K562 (cell line): ENCODE data around the gene PRM3. TPM values are rescaled to one million over a fixed set of nuclear protein-coding genes. Genes with fewer than 3 reads are reported as not detected.
A peak's percentile ranks its signal among the peaks of the same experiment; 100 is the strongest.

Source experiments
- ATAC-seq: fragments of 200-7000 bp; cut with Tn5 transposase; 3 replicates; pipeline ENCODE4 v1.9.1; 2020; ENCODE audit warnings: moderate library complexity
- BruUV-seq: library from RNA; stranded (reverse); fragments of 400-500 nt; replicated peaks from 2 replicates; lab custom pipeline; 2021; lab: Mats Ljungman, UMichigan
- CTCF ChIA-PET: fragments of 300-600 bp; formaldehyde crosslinking; extraction: SDS; loops from one replicate; lab custom pipeline; 2021; ENCODE audit warnings: low intra/inter-chr PET ratio; lab: Yijun Ruan, JAX
- POLR2A ChIA-PET: fragments of 300-600, 350-650 bp; sonication (Branson Sonifier 250); formaldehyde crosslinking; extraction: SDS; loops from one replicate; lab custom pipeline; 2021; ENCODE audit warnings: antibody characterized with exemption, inconsistent platforms; lab: Yijun Ruan, JAX
- DNase-seq, 4 experiments: peaks; one replicate each; pipeline versions ENCODE4 v3.0.0 to v3.0.0-alpha.2; 2011 to 2018; ENCODE audit warnings: low spot score in 3 of 4, mixed read lengths in 3 of 4; ENCODE audit errors: extremely low read depth in 1 of 4
- FAIRE-seq: peaks from 2 replicates; lab custom pipeline; 2011; peaks lifted over from hg19 to GRCh38; lab: Jason Lieb, UNC
- H2AFZ ChIP-seq: 2 replicates; pipeline ENCODE4 v1.6.0; 2011; ENCODE audit warnings: low read depth, low read length, control low read depth, inconsistent platforms
- H3K27ac ChIP-seq: fragments of 200-600 bp; 3 replicates; pipeline ENCODE4 v1.8.0; 2011; ENCODE audit warnings: low read depth, mild to moderate bottlenecking, control low read depth, inconsistent platforms, low read length, moderate library complexity, mixed read lengths; ENCODE audit errors: extremely low read depth
- H3K27me3 ChIP-seq, 2 experiments: fragments of 300-600 bp in 1 of 2; 2 replicates in 1 of 2; 3 replicates in 1 of 2; pipeline versions ENCODE4 v1.6.0 to v1.8.0; 2011; ENCODE audit warnings: inconsistent platforms in 2 of 2, low read length in 2 of 2, mild to moderate bottlenecking in 1 of 2, mixed read lengths in 1 of 2, moderate library complexity in 1 of 2; ENCODE audit not compliant: control insufficient read depth in 2 of 2, insufficient read depth in 2 of 2
- H3K36me3 ChIP-seq: fragments of 300-600 bp; 3 replicates; pipeline ENCODE4 v1.8.0; 2011; ENCODE audit warnings: mild to moderate bottlenecking, low read length, inconsistent platforms; ENCODE audit not compliant: control insufficient read depth, insufficient read depth
- H3K4me1 ChIP-seq, 2 experiments: fragments of 200-600 bp in 1 of 2; replicated peaks in 1 of 2; 2 replicates in 1 of 2; 3 replicates in 1 of 2; pipeline versions ENCODE4 v1.5.1 to v1.8.0; 2011; ENCODE audit warnings: inconsistent platforms in 2 of 2, low read length in 2 of 2, mild to moderate bottlenecking in 1 of 2, mixed read lengths in 1 of 2, moderate library complexity in 1 of 2; ENCODE audit not compliant: control insufficient read depth in 2 of 2, insufficient read depth in 2 of 2
- H3K4me2 ChIP-seq: 2 replicates; pipeline ENCODE4 v1.6.1; 2011; ENCODE audit warnings: low read length, control low read depth, inconsistent platforms, mixed read lengths; ENCODE audit not compliant: insufficient read depth
- H3K4me3 ChIP-seq: fragments of 200-600 bp; sonication (generic), shearing (Covaris generic); 2 replicates; pipeline ENCODE4 v1.5.1; 2016; ENCODE audit warnings: control low read depth, inconsistent platforms
- H3K79me2 ChIP-seq: fragments of 200-600 bp; 3 replicates; pipeline ENCODE4 v1.8.0; 2011; ENCODE audit warnings: low read length, inconsistent platforms; ENCODE audit not compliant: control insufficient read depth, insufficient read depth
- H3K9ac ChIP-seq, 2 experiments: 2 replicates each; pipeline versions ENCODE4 v1.6.0 to v1.6.1; 2011; ENCODE audit warnings: low read depth in 2 of 2, low read length in 2 of 2, control low read depth in 1 of 2, inconsistent platforms in 1 of 2, mild to moderate bottlenecking in 1 of 2, mixed read lengths in 1 of 2; ENCODE audit not compliant: insufficient read depth in 1 of 2
- H3K9me1 ChIP-seq: one replicate; pipeline ENCODE4 v1.6.0; 2011; ENCODE audit warnings: inconsistent platforms, mild to moderate bottlenecking, low read length, moderate library complexity; ENCODE audit not compliant: control insufficient read depth, insufficient read depth
- H3K9me3 ChIP-seq: replicated peaks from 2 replicates; pipeline ENCODE4 v1.5.1; 2011; ENCODE audit warnings: low read depth, low read length, inconsistent platforms; ENCODE audit not compliant: control insufficient read depth, insufficient read depth
- H4K20me1 ChIP-seq: replicated peaks from 2 replicates; pipeline ENCODE4 v1.6.1; 2011; ENCODE audit warnings: low read length, inconsistent platforms, mixed read lengths; ENCODE audit not compliant: control insufficient read depth, insufficient read depth
- CEBPB ChIP-seq: fragments of 450-650 bp; IDR thresholded peaks from 2 replicates; pipeline ENCODE4 v1.6.1; 2016; ENCODE audit warnings: missing genetic modification characterization, missing compliant biosample characterization
- CTCF ChIP-seq, 3 experiments: IDR thresholded peaks in 2 of 3; conservative IDR thresholded peaks in 1 of 3; 2 replicates each; pipeline ENCODE4 v1.5.1; 2011 to 2012; ENCODE audit warnings: low read length in 3 of 3, mild to moderate bottlenecking in 3 of 3, control low read depth in 2 of 3, improper control_type of control experiment in 1 of 3, inconsistent platforms in 1 of 3, low read depth in 1 of 3, mixed read lengths in 1 of 3, moderate library complexity in 1 of 3; ENCODE audit not compliant: insufficient read depth in 2 of 3
- IRF9 ChIP-seq: fragments of 450-650 bp; IDR thresholded peaks from 2 replicates; pipeline ENCODE4 v1.6.1; 2016; ENCODE audit warnings: missing biosample characterization, missing genetic modification characterization
- MCM5 ChIP-seq: fragments of 450-650 bp; IDR thresholded peaks from 2 replicates; pipeline ENCODE4 v1.6.1; 2016; ENCODE audit warnings: low read depth
- NR4A1 ChIP-seq, 2 experiments: fragments of 250-450 bp in 1 of 2; fragments of 450-650 bp in 1 of 2; sonication (Bioruptor Pico) in 1 of 2; IDR thresholded peaks; 2 replicates each; pipeline versions ENCODE4 v1.4.0 to v1.6.1; 2016 to 2020; ENCODE audit warnings: mild to moderate bottlenecking in 2 of 2, missing compliant biosample characterization in 1 of 2, missing genetic modification characterization in 1 of 2, moderate library complexity in 1 of 2
- RAD21 ChIP-seq, 2 experiments: fragments of 250-450 bp in 1 of 2; fragments of 450-650 bp in 1 of 2; sonication (Bioruptor Pico) in 1 of 2; formaldehyde crosslinking in 1 of 2; IDR thresholded peaks in 1 of 2; conservative IDR thresholded peaks in 1 of 2; 2 replicates each; pipeline versions ENCODE4 v1.4.0 to v1.8.0; 2020 to 2022; ENCODE audit warnings: mild to moderate bottlenecking in 2 of 2, moderate library complexity in 1 of 2
- REST ChIP-seq, 2 experiments: fragments of 450-650 bp; formaldehyde crosslinking in 1 of 2; IDR thresholded peaks; 2 replicates each; pipeline versions ENCODE4 v1.4.0 to v1.6.1; 2014 to 2020; ENCODE audit warnings: mild to moderate bottlenecking in 2 of 2, borderline replicate concordance in 1 of 2, low read depth in 1 of 2
- whole genome bisulfite sequencing: fragments of 100-300 bp; shearing (Covaris generic); methylation state at CpG from one replicate; pipeline ENCODE4 v1.1.6; 2016; ENCODE audit warnings: low coverage, mixed read lengths; ENCODE audit not compliant: insufficient coverage; ENCODE audit errors: missing lambda C conversion rate; 5-methylcytosine and 5-hydroxymethylcytosine counted together
- in situ Hi-C: fragments of 300-500 bp; cut with MboI; formaldehyde crosslinking; loops from 4 replicates; pipeline ENCODE4 v1.15.0; 2018; ENCODE audit warnings: inconsistent platforms, mixed read lengths
- intact Hi-C: fragments of 100-400 bp; cut with micrococcal nuclease; formaldehyde crosslinking; loops from 2 replicates; pipeline ENCODE4 v1.14.2; 2022
- polyA plus RNA-seq, 8 experiments: library from polyadenylated mRNA; depleted of rRNA in 4 of 8; stranded (reverse) in 5 of 8; unstranded in 3 of 8; fragments of >200 nt; fragmentation: Nextera tagmentation in 2 of 8; fragmentation: Illumina TruSeq in 1 of 8; extraction: Ambion mirVana in 2 of 8; extraction: Trizol in 1 of 8; gene quantifications; 2 replicates each; pipeline versions ENCODE4 v1.2.1 to v1.2.3, GENCODE V29; 2011 to 2014; ENCODE audit warnings: inconsistent platforms in 1 of 8, missing spikeins in 1 of 8
- total RNA-seq, 7 experiments: library from RNA; depleted of rRNA in 6 of 7; stranded (reverse); fragments of >200 nt in 6 of 7; fragmentation: Illumina TruSeq in 2 of 7; extraction: Trizol in 2 of 7; gene quantifications; 2 replicates each; pipeline versions ENCODE4 v1.2.1 to v1.2.3, GENCODE V29; 2011 to 2021; ENCODE audit warnings: low replicate concordance in 1 of 7

PRM3 gene
- total and polyA plus RNA-seq, 9 of the 15 experiments (the other 6 are each of a cell fraction or from before 2014, with no cell fraction given), result not detected

GRCh38 chr16:11283820-11284248 is 10.4 kb upstream of the PRM3 start:
- H3K4me3 ChIP-seq, result no peak overlapping the region
- BruUV-seq, result no TSS peak
- in situ Hi-C loops (no loop called here), intact Hi-C loops (no loop called here)
- H3K4me2 ChIP-seq, result no peak overlapping the region
- H3K27ac ChIP-seq, result no peak overlapping the region
- H3K9ac ChIP-seq, result no peak overlapping the region
- 6% methylated on average over 4 of the region's 4 CpGs for WGBS
- H4K20me1 ChIP-seq, result peaks cover 6% of the 10 kb centered on the region; the same call in 1 of the 2 replicates
- peaks cover 40 to 42% of the 10 kb centered on the region in 2 experiments; a peak in 4 of 5 replicates for H3K27me3 ChIP-seq
- POLR2A ChIA-PET, result interaction anchor here (0.6 to 1.5 kb wide), 6 partner anchors 11 to 875 kb away, joined by 3 to 6 read pairs (median 4); partner anchors contain the start of genes PRM3 and SOCS1
- H3K9me1 ChIP-seq, result no peaks in the 10 kb centered on the region
- H2AFZ ChIP-seq, result no peak overlapping the region
- FAIRE-seq (no peak), ATAC-seq (no peak; the same call in 2 of the 3 replicates), DNase-seq (no peak)
- TF ChIP-seq REST (IDR thresholded peaks at IDR 0.05; ENCODE audit: borderline replicate concordance) (peak; percentile 80), REST (CRISPR knock-in tag; IDR thresholded peaks at IDR 0.05; ENCODE audit: low read depth) (no peak), CTCF (IDR thresholded peaks at IDR 0.05 in 2 of 3, conservative IDR thresholded peaks at IDR 0.05 in 1 of 3; ENCODE audit: insufficient read depth in 2 of 3, low read depth in 1 of 3, low read length in 3 of 3) (0 out of 6 replicates have a peak, but pooled peaks of 2 of the 3 experiments have one; percentile 9 to 10), NR4A1 (CRISPR knock-in tag; IDR thresholded peaks at IDR 0.05) (no peak), NR4A1 (tag; IDR thresholded peaks at IDR 0.05) (no peak), IRF9 (tag) (no peak), RAD21 (CRISPR knock-in tag; conservative IDR thresholded peaks at IDR 0.05 in 1 of 2, IDR thresholded peaks at IDR 0.05 in 1 of 2) (no peak), MCM5 (no peak), CEBPB (tag) (peak; percentile 50; the same call in 1 of the 2 replicates)
- no peaks in the 10 kb centered on the region for H3K9me3 ChIP-seq
- no peaks in the 10 kb centered on the region for H3K79me2 ChIP-seq
- no peaks in the 10 kb centered on the region for H3K36me3 ChIP-seq
- CTCF ChIA-PET, result no interaction called here
- H3K4me1 ChIP-seq, result peaks cover 0 to 4% of the 10 kb centered on the region in 2 experiments; a peak in 2 of 5 replicates
